Stimulated activated CD4-positive, alpha-beta T cell treated with anti-CD3 and anti-CD28 coated beads, Interleukin-1b, Interleukin-23, amount 100 ng/mL, for 4 hours (primary cell): ENCODE measurements around the gene CLDN3.
"Not testable (repeated sequence)": the region's sequence is repeated elsewhere in the genome, so short reads cannot be mapped to it uniquely, and the experiment has no call there.

Experiments
- DNase-seq, 2 donors: peaks; one replicate each; pipeline ENCODE4 v3.0.0-alpha.2; 2020; ENCODE audit warnings: low read depth in 2 of 2

Gene CLDN3, protein sequence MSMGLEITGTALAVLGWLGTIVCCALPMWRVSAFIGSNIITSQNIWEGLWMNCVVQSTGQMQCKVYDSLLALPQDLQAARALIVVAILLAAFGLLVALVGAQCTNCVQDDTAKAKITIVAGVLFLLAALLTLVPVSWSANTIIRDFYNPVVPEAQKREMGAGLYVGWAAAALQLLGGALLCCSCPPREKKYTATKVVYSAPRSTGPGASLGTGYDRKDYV

DNA sequence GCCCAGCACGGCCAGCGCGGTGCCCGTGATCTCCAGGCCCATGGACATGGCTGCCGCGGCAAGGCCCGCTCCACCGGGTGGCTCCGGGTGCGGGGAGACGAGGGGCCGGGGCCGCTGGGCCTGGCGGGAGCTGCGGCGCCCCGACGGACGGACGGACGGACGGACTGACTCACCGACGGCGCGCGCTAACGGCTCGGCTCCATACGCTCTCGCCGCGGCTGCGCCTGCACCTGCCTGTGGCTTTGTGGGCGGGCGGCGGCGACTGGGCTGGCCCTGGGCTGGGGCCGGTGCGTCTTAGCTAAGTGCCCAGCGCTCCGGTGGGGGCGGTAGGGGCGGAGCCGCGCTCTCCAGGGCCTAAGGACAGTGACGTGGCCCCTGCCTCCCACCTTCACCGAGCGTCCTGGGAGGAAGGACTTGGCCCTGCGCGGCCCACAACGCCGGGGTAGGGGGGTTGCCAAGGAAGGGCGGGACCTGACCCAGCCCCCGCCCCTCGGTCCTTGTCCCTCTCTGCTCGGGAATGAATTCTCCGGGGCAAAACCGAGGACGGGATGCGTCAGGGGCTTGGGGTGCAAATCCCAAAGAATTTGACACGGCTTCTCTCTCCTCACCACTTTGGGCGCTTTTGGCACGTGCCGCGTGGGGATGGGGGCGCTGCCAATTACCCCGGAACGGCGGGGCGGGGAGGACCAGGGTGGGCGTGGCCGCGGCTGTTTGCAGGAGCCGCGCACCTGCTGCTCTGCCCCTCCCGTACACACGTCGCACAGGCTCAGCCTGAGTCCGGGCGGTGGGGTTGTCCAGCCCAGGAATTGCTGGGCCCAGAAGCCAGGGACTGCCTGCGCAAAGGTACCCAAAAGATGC lies at the start of gene CLDN3:
CLDN3 (minus strand) TSS at position 269 of the 858 bp plus-strand sequence; CDS start at position 48, 221 bp downstream.
- DNase-seq, result peak in 1 of 2 donors; percentile 6

DNA sequence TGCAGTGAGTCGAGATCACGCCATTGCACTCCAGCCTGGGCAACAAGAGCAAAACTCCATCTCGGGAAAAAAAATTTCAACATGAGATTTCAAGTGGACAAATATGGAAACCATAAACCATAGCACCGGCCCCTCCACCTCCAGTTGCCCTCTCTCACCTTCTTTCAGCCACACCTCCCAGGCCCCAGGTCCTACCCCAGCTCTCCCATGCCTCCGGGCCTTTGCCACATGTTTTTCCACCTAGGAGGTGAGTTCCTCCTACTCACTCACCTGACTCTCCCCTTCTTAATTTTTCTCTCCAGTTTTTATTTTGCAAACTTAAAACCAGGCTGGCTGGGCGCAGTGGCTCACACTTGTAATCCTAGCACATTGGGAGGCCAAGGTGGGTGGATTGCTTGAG lies 47.1 kb upstream of the CLDN3 start:
- DNase-seq, result no peak

DNA sequence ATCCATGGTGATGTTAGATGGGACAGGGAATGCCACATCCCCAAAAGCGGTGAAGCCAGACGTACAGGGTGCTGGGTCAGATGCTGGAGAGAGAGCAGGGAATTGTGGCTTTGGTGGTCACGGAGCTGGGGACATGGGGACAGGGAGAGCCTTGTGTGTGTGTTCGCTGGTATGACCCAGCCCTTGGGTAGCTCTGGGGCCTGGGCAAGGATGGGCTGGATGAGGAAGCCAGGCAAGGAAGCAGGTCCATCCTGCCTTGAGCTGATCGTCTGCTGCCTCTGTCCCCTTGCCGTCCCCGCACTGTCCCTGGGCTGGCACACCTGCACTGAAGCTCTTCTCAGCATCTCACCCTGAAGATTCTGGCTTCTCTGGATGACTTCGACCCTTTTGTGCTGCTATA lies 45.4 kb upstream of the CLDN3 start:
- no peak for DNase-seq

DNA sequence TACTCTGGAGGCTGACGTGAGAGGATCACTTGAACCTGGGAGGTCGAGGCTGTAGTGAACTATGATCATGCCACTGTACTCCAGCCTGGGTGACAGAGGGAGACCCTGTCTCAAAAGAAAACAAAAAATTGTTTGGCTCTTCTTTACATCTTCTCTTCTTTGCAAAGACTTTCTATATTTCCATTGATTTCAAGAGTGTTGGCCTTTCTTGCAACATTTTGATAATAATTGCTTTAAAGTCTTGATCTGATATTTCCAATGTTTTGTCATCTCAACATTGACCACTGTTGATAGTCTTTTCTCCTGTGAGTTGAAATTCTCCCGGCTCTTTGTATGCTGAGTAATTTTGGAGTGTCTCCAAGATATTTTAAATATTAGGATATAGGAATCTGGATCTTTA lies 42.9 kb upstream of the CLDN3 start:
- DNase-seq, result no peak

DNA sequence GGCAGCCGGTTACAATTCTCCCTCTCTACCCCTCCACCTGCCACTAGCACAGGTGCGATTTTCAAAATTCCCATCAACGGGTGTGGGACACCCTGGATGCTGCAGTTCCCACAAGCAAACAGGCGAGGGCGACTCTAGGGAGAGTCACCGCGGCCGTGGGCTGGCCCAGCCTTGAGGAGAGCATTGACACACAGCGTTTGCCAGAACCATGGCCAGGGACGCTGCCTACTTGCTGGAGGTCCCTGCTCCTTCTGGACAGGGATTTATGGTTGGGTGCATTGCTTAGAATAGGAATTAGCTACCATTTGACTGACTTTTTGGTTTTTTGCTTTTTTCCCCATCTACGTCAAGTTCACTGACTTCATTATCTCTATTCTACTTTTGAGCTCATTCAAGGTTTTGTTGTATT lies 41.7 kb upstream of the CLDN3 start:
- peak; percentile 30 to 46 for DNase-seq

DNA sequence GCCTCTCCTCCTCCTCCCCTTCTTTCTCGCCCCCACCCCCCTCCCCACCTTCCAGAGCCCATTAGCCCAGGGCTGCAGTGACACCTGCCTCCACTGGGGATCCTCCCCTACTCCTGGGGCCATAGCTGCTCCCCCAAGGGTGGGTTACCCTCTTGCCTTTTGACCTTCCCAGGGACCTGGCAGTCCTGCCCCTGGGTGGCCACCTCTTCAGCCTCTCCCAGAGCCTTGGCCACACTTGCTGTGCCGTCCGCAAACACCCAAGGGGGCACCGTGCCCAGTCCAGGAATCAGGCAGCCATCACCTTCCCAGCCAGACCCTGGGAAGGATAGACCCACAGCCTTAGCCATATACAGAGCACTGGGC lies 40.9 kb upstream of the CLDN3 start:
- no peak for DNase-seq

DNA sequence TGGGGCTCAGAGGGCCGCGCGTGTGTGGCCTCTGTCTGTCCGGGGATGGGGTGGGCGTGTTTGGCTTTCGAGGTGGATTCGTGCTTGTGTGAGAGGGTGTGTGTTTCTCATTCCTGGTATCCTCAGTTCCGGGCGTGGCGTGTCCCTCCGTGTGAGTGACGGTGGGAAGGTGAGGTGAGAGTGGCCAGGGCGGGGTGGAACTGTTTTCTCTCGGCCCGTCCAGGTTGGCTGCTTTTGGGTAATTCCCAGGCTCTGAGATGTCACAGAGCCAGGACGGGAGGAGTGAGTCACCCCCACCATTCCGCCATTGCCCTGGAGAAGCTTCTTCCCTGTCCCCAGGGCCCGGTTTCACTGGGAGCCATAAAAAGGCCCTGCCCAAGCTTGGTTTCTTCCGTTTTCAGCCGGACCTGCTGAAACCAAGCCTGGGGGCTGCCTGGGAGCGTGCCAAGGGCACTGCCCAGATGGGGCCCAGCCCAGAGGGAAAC lies 39.4 kb upstream of the CLDN3 start:
- no peak for DNase-seq

DNA sequence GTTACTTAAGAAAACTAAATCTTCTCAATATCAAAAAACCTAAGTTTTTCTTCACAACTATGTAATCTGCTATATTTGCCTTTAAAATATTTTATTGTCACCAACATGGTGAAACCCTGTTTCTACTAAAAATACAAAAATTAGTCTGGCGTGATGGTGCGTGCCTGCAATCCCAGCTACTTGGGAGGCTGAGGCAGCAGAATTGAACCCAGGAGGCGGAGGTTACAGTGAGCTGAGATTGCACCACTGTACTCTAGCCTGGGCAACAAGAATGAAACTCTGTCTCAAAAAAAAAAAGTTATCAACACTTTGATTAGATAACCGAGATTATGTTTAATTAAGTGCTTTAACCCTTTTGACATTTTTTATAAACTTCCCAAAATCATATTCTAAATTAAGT lies 32.4 kb upstream of the CLDN3 start:
- no peak for DNase-seq

DNA sequence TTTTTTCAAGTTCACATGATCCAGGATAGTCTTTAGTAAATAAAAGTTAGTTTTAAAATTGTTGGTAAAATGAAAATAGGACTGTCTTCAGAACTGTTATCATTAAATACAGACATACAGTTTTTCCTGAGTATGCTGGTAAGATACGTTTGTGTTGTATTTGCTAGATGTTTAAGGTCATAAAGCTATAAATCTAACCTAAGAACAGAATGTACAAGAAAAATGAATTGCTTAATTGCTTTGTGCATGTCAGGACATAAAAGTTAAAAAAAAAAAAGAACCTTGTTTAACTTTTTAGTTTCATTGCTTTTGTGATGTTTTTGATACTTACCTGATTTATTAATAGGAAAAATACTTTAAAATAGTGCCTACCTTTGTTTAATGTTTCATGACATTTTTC lies 31.5 kb upstream of the CLDN3 start:
- DNase-seq, result no peak

DNA sequence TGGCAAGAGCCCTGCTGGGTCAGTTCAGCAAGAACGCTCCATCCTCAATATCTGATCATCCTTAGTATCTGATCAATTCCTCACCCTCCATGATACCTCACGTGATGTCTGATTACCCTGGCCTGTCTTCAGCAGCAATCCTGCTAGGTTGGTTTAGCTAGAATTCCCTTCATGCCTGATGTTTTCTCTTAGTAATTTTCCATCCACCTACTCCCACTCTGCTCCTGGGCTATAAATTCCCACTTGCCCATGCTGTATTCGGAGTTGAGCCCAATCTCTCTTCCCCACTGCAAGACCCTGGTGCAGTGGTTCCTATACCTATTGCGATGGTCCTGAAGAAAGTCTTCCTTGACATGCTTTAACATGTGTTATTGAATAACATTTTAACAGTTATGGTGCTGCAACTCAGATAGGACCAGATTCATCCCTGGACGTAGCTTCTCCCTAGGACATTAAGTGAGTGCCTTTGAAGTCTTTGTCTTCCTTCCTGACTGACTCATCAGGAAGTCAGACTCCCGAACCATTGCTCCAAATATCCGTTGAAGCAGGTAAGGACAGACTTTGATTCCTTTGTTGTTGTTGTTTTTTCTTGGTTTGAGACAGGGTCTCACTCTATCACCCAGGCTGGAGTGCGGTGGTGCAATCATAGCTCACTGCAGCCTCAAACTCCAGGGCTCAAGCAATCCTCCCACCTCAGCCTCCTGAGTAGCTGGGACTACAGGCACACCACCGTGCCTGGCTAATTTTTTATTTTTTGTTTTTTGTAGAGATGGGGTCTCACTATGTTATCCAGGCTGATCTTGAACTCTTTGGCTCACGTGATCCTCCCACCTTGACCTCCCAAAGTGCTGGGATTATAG lies 29.4 kb upstream of the CLDN3 start:
- no peak for DNase-seq

DNA sequence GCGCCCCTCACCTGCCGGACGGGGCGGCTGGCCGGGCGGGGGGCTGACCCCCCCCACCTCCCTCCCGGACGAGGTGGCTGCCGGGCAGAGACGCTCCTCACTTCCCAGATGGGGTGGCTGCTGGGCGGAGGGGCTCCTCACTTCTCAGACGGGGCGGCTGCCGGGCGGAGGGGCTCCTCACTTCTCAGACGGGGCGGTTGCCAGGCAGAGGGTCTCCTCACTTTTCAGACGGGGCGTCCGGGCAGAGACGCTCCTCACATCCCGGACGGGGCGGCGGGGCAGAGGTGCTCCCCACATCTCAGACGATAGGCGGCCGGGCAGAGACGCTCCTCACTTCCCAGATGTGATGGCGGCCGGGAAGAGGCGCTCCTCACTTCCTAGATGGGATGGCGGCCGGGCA lies 27.1 kb upstream of the CLDN3 start:
- not testable (repeated sequence) for DNase-seq

DNA sequence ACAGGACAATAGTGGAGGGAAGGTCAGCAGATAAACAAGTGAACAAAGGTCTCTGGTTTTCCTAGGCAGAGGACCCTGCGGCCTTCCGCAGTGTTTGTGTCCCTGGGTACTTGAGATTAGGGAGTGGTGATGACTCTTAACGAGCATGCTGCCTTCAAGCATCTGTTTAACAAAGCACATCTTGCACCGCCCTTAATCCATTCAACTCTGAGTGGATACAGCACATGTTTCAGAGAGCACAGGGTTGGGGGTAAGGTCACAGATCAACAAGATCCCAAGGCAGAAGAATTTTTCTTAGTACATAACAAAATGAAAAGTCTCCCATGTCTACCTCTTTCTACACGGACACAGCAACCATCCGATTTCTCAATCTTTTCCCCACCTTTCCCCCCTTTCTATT lies 26.6 kb upstream of the CLDN3 start:
- DNase-seq, result not testable (repeated sequence)

DNA sequence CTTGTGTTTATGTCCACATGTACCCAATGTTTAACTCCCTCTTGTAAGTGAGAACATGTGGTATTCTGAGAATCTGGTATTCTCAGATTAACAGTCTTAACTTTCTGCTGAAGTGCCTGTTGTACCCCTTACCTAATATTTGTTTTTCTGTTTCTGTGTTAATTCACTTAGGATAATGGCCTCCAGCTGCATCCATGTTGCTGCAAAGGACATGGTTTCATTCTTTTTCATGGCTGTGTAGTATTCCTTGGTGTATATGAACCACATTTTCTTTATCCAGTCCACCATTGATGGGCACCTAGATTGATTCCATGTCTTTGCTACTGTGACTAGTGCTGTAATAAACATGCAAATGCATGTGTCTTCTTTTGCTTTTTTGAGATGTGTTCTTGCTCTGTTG lies 25.1 kb upstream of the CLDN3 start:
- not testable (repeated sequence) for DNase-seq

DNA sequence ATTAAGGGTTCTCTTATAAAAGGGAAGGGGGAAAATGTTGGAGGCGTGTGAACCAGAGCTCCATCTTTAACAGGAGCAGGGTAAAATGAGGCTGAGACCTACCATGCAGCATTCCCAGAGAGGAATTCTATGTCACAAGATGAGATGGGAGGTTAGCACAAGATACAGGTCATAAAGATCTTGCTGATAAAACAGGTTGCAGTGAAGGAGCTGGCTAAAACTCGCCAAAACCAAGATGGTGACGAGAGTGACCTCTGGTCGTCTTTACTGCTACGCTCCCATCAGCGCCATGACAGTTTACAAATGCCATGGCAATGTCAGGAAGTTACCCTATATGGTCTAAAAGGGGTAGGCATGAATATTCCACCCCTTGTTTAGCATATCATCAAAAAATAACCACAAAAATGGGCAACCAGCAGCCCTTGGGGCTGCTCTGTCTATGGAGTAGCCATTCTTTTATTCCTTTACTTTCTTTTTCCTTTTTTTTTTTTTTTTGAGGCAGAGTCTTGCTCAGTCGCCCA lies 21.2 kb upstream of the CLDN3 start:
- DNase-seq, result not testable (repeated sequence)

DNA sequence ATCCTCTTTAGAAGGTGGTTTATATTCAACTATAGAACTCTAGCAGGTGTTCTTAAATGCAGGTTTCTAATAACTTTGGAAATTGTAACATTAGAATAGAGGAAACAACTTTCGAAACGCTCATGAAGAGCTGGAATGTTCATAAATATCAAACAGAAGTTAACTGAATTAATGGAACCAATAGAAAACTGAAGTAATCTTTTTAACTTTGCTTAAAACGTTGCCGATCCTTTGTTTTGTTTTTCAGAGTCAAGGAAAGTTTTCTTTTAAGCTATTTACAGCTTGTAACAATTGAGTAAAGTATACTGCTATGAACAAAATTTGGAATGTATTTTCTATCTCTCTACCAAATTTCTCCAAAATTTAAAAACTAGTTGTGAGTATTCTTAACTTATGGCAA lies 19.0 kb upstream of the CLDN3 start:
- DNase-seq, result no peak

DNA sequence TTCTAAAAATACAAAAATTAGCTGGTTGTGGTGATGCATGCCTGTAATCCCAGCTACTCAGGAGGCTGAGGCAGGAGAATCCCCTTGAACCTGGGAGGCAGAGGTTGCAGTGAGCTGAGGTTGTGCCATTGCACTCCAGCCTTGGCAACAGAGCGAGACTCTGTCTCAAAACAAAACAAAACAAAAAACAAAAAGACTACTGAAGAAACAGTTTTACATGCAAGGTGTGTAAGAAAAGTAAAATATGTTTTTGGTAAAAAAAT lies 17.6 kb upstream of the CLDN3 start:
- not testable (repeated sequence) for DNase-seq

DNA sequence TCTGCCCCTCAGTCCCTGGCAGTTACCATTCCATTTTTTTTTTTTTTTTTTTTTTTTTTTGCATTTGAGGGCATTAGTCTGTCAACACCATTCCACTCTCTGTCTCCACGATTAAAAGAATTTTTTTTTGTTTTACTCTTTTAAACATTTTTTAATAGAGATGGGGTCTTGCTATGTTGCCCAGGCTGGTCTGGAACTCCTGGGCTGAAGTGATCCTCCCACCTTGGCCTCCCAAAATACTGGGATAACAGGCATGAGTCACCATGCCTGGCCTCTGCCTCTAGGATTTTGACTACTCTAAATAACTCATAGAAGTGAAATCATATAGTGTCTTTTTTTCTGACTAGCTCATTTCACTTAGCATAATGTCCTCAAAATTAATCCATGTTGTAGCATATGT lies 16.5 kb upstream of the CLDN3 start:
- DNase-seq, result no peak

DNA sequence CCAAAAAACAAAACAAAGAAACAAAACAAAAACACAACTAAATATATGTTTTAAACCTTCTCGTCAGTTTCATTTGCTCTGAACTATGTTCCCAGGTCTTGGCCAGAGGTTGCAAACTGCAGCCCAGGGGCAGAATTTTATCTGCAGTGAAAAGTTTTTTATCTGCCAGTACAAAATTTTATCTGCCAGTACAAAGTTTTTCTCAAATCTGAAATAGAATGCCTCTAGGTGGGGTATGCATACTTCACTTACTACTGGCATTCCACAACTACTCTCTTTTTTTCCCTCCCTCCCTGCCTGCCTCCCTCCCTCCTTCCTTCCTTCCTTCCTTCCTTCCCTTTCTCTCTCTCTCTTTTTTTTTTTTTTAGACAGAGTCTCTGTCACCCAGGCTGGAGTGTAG lies 9.4 kb upstream of the CLDN3 start:
- no peak for DNase-seq

DNA sequence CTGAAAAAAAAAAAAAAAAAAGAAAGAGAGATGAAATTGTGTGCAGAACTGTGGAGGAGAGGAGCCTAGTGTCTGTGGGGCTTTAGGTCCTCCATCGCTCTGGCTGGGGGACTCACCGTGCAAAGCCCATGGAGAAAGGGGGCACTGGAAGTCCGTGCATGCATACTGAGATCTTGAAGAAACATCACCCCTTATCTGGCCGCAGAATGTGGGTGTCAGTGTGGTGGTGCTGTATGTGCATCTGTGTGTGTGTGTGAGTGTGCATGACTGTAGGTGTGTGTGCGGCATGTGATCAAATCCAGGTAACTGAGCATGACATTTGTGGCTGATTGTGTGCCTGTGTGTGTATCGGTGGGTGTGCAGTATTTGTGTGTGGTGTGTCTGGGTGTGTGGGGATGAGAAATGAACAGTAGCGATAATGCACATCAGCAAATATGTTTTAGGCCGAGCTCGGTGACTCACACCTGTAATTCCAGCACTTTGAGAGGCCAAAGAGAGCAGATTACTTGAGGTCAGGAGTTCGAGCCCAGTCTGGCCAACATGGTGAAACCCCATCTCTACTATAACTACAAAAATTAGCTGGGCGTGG lies 8.8 kb upstream of the CLDN3 start:
- DNase-seq, result no peak

DNA sequence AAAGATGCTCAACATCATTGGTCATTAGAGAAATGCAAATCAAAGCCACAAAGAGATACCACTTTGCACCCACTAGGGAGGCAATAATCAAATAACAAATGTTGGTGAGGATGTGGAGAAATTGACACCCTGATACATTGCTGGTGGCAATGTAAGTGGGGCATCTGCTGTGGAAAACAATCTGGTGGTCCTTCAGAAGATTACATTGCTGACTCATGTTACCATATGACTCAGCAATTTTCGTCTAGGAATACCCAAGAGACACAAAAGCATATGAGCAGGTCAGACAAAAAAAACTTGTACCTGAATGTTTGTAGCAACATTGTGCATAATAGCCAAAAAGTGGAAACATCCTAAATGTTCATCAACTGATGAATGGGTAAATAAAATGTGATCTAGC lies 4.9 kb upstream of the CLDN3 start:
- DNase-seq, result no peak

DNA sequence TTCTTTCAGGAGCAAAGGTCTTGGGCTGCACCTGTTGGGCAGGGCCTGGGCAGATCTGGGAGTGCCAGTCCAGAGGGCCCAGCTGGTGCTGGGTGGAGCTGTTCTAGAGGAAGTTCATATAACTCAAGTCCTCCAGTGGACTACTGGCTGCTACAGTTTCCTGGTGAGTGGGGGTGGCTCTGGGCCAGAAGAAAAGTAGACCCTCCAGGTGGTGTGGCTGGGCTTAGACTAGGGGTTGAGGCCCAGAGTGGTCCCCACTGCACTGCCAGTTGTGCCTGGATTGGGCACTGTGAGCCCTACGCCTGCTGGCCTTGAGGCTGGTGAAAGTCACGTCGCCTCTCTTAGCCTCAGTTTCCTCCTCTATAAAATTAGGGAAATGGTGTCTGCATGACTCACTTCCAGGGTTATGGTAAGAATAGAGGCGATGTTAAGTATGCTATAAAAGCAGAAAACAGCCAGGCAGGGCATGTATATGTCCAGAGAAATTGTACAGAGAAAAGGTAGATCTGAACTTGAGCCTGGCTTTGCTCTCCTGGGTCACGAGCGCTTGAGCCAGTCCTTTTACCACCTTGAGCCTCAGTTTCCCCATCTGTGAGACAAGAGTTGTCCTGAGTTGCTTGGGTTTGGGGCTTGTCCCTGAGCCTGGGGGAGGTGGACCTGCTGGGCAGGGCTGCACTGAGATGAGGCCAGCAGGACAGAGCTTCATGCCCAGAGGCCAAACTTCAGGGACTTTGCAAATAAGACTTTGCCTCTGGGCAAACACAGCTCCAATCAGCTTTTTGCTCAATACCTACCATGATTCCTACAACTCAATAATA lies 3.8 kb upstream of the CLDN3 start:
- DNase-seq, result no peak
